Measurements from ENCODE around the gene RAB44. TPM values are rescaled to one million over a fixed set of nuclear protein-coding genes. Genes with fewer than 3 reads are reported as not detected.

Gene RAB44
- total RNA-seq, 1 donor from 2014 or later = not detected

DNA sequence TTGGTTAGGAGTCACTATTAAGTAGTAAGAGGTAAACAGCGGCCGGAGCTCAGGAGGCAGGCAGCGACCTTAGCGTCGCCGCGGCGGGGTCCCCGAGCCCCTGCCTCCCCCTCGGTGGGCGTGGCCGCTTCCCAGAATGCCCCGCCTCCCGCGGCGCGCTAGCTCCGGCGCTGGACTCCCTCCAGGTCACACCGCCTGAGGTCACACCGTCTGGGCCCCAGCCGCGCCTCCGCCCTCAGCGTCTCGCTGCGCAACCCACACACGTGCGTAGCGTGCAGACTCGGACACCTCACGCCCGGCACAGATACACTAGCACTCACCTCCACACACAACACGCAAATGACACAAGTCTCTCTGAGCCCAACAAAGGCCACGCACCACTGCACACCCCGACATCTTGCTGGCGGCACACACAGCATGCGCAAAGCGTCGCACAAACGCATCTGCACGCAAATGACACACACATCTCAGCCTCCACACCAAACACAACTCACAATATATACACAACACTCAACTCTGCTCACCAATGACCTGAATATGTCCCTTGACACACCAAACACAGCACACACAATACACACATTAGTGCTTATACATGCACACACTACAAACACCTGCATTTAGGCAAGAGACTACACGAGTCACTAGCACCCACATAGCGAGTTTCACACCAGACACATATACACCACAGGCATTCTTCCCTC lies 36.7 kb upstream of the RAB44 start:
- no peaks in the 10 kb centered on the region for H3K36me3 ChIP-seq (ENCODE audit: control insufficient read depth, insufficient read depth, low read length)
- H3K27me3 ChIP-seq (ENCODE audit: control insufficient read depth, insufficient read depth, low read length) = peaks cover 2% of the 10 kb centered on the region
- TF ChIP-seq, protein P1, sequence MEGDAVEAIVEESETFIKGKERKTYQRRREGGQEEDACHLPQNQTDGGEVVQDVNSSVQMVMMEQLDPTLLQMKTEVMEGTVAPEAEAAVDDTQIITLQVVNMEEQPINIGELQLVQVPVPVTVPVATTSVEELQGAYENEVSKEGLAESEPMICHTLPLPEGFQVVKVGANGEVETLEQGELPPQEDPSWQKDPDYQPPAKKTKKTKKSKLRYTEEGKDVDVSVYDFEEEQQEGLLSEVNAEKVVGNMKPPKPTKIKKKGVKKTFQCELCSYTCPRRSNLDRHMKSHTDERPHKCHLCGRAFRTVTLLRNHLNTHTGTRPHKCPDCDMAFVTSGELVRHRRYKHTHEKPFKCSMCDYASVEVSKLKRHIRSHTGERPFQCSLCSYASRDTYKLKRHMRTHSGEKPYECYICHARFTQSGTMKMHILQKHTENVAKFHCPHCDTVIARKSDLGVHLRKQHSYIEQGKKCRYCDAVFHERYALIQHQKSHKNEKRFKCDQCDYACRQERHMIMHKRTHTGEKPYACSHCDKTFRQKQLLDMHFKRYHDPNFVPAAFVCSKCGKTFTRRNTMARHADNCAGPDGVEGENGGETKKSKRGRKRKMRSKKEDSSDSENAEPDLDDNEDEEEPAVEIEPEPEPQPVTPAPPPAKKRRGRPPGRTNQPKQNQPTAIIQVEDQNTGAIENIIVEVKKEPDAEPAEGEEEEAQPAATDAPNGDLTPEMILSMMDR (IDR thresholded peaks at IDR 0.05; ENCODE audit: insufficient read depth, low read length, poor library complexity, severe bottlenecking) = no peak
- DNase-seq (ENCODE audit: low read depth) = no peak
- peak overlapping the region; percentile 13 for H3K4me3 ChIP-seq (ENCODE audit: low read depth, low read length)

DNA sequence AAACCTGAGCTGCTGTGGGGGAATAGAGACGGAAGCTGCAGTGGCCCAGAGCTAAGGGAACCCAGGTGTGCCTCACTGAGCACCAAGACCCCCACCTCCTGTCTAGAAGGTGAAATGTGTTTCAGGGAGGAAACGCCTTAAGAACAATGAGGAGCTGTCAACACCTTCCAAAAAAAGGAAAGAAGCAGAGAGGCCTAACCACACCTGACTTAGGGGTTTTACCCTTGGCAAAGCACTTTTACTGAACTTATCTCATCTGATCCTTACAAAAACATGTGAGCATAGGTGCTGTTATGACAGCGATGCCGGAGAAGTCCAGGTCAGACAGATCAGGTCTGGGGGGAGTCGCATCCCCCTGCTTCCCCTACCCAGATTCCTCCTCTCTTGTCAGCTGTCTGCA lies 35.2 kb upstream of the RAB44 start:
- H3K36me3 ChIP-seq (ENCODE audit: control insufficient read depth, insufficient read depth, low read length) = no peaks in the 10 kb centered on the region
- TF ChIP-seq, protein P1 (IDR thresholded peaks at IDR 0.05; ENCODE audit: insufficient read depth, low read length, poor library complexity, severe bottlenecking) = no peak
- no peak for DNase-seq (ENCODE audit: low read depth)
- no peak overlapping the region for H3K4me3 ChIP-seq (ENCODE audit: low read depth, low read length)
- peaks cover 2% of the 10 kb centered on the region for H3K27me3 ChIP-seq (ENCODE audit: control insufficient read depth, insufficient read depth, low read length)

GRCh38 chr6:36662827-36663256 lies 34.8 kb upstream of the RAB44 start:
- Histone ChIP-seq H3K27me3 (ENCODE audit: control insufficient read depth, insufficient read depth, low read length) (peaks cover 2% of the 10 kb centered on the region), H3K4me3 (ENCODE audit: low read depth, low read length) (no peak overlapping the region), H3K36me3 (ENCODE audit: control insufficient read depth, insufficient read depth, low read length) (no peaks in the 10 kb centered on the region)
- TF ChIP-seq, protein P1 (IDR thresholded peaks at IDR 0.05; ENCODE audit: insufficient read depth, low read length, poor library complexity, severe bottlenecking) = no peak
- no peak for DNase-seq (ENCODE audit: low read depth)

DNA sequence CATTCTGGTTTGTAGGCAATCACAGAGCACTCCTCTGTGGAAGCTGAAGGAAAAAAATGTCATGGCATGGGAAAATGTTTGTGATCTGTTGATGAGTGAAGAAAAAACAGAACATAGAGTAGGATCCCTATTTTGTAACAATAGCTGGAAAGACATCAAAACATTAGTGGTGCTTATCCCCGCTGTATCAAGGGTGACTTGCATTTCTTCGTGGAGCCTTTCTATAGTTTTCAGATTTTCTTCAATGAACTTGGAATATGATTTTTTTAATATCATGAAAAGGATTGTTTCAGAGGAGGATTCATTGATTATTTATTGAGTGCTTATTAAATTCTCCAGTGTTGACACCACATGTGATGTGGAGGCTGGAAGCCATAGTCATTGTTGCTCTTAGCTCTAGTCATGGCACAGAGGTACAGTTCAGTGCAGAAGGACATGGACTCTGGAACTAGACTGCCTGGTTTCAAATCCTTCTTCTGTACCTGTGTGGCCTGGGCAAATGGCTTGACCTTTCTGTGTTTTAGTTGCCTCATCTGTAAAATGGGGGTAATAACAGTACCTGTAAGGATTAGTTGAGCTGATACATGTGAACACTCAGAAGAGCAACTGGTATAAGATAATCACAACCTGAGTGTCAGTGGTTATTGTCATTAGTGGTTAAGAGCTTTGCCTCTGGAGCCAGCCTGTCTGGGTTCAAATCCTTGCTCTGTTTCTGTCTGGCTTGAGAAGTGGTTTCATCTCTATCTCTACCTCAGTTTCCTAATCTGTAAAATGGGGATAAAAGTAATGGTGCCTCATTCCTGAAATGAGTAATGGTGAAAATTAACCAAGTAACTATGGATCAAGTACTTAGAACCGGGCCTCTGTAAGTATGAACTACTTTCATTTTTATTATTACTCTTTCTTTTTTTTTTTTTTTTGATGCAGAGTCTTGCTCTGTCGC lies 33.9 kb upstream of the RAB44 start:
- TF ChIP-seq, protein P1 (IDR thresholded peaks at IDR 0.05; ENCODE audit: insufficient read depth, low read length, poor library complexity, severe bottlenecking) = no peak

GRCh38 chr6:36665180-36665579 lies 32.4 kb upstream of the RAB44 start:
- no peak for DNase-seq (ENCODE audit: low read depth)
- H3K4me3 ChIP-seq (ENCODE audit: low read depth, low read length) = no peak overlapping the region
- H3K27me3 ChIP-seq (ENCODE audit: control insufficient read depth, insufficient read depth, low read length) = peaks cover 2% of the 10 kb centered on the region
- no peaks in the 10 kb centered on the region for H3K36me3 ChIP-seq (ENCODE audit: control insufficient read depth, insufficient read depth, low read length)
- TF ChIP-seq, protein P1 (IDR thresholded peaks at IDR 0.05; ENCODE audit: insufficient read depth, low read length, poor library complexity, severe bottlenecking) = no peak

More for the DNA sequence above, 33.9 kb upstream of the RAB44 start:
- no peak overlapping the region for H3K4me3 ChIP-seq (ENCODE audit: low read depth, low read length)
- DNase-seq (ENCODE audit: low read depth) = no peak
- H3K27me3 ChIP-seq (ENCODE audit: control insufficient read depth, insufficient read depth, low read length) = peaks cover 2% of the 10 kb centered on the region
- no peaks in the 10 kb centered on the region for H3K36me3 ChIP-seq (ENCODE audit: control insufficient read depth, insufficient read depth, low read length)
